Neutrophil (primary cell): Measurements from ENCODE around the gene SAE1.

Experiments used
- H3K27ac ChIP-seq: fragments of 200-600 bp; sonication (generic); 2 replicates; pipeline ENCODE4 v1.5.1; 2016; ENCODE audit warnings: mild to moderate bottlenecking, moderate library complexity
- H3K27me3 ChIP-seq: fragments of 200-600 bp; sonication (generic); 2 replicates; pipeline ENCODE4 v1.6.0; 2016; ENCODE audit warnings: mild to moderate bottlenecking
- H3K36me3 ChIP-seq: fragments of 200-600 bp; sonication (generic); 2 replicates; pipeline ENCODE4 v1.5.1; 2017
- H3K4me1 ChIP-seq, 2 experiments: fragments of 200-600 bp in 1 of 2; sonication (generic) in 1 of 2; 1 replicate in 1 of 2; 2 replicates in 1 of 2; pipeline versions ENCODE4 v1.5.1 to v1.6.1; 2013 to 2016; ENCODE audit warnings: low read depth in 1 of 2, low read length in 1 of 2, mild to moderate bottlenecking in 1 of 2, moderate library complexity in 1 of 2; ENCODE audit not compliant: control insufficient read depth in 1 of 2, insufficient read depth in 1 of 2
- H3K4me3 ChIP-seq, 2 experiments: fragments of 200-600 bp in 1 of 2; sonication (generic) in 1 of 2; 1 replicate in 1 of 2; 2 replicates in 1 of 2; pipeline ENCODE4 v1.5.1; 2013 to 2016; ENCODE audit warnings: low read depth in 1 of 2, low read length in 1 of 2, mild to moderate bottlenecking in 1 of 2, moderate library complexity in 1 of 2
- H3K9me3 ChIP-seq: fragments of 200-600 bp; sonication (generic); 2 replicates; pipeline ENCODE4 v1.5.1; 2016
- CTCF ChIP-seq: fragments of 200-600 bp; sonication (generic); IDR thresholded peaks from 2 replicates; pipeline ENCODE4 v1.5.1; 2016; ENCODE audit warnings: antibody characterized with exemption

Gene SAE1

GRCh38 chr19:47152632-47153031 is 22.0 kb downstream of the SAE1 start:
- no peak for TF ChIP-seq CTCF
- Histone ChIP-seq H3K36me3 (peaks cover 32% of the 10 kb centered on the region), H3K27ac (no peak overlapping the region), H3K27me3 (no peaks in the 10 kb centered on the region), H3K4me1 (peaks cover 14 to 15% of the 10 kb centered on the region in 2 experiments), H3K4me3 (no peak overlapping the region), H3K9me3 (no peaks in the 10 kb centered on the region)

GRCh38 chr19:47153266-47153665 is 22.6 kb downstream of the SAE1 start:
- no peak for TF ChIP-seq CTCF
- H3K36me3 ChIP-seq = peaks cover 32% of the 10 kb centered on the region
- H3K27ac ChIP-seq = no peak overlapping the region
- no peaks in the 10 kb centered on the region for H3K27me3 ChIP-seq
- H3K9me3 ChIP-seq = no peaks in the 10 kb centered on the region
- no peak overlapping the region for H3K4me3 ChIP-seq
- H3K4me1 ChIP-seq = peaks cover 20 to 22% of the 10 kb centered on the region in 2 experiments

- Histone ChIP-seq H3K27me3 (no peaks in the 10 kb centered on the region), H3K27ac (no peak overlapping the region), H3K4me1 (peaks cover 25 to 27% of the 10 kb centered on the region in 2 experiments), H3K9me3 (no peaks in the 10 kb centered on the region), H3K36me3 (peaks cover 31% of the 10 kb centered on the region), H3K4me3 (no peak overlapping the region)
- no peak for TF ChIP-seq CTCF
Measured at GRCh38 chr19:47155148-47155547, 24.5 kb downstream of the SAE1 start.

GRCh38 chr19:47156861-47157430 is 26.3 kb downstream of the SAE1 start:
- peaks cover 16% of the 10 kb centered on the region for H3K36me3 ChIP-seq
- no peaks in the 10 kb centered on the region for H3K27me3 ChIP-seq
- no peak for TF ChIP-seq CTCF
- H3K4me1 ChIP-seq = peaks cover 25 to 27% of the 10 kb centered on the region in 2 experiments
- peak overlapping the region; percentile 27 to 42 for H3K4me3 ChIP-seq
- peak overlapping the region; percentile 84 for H3K27ac ChIP-seq
- H3K9me3 ChIP-seq = no peaks in the 10 kb centered on the region

GRCh38 chr19:47157431-47158321 is 27.0 kb downstream of the SAE1 start:
- H3K4me3 ChIP-seq = peak overlapping the region; percentile 3 to 42
- peaks cover 25 to 27% of the 10 kb centered on the region in 2 experiments for H3K4me1 ChIP-seq
- no peaks in the 10 kb centered on the region for H3K9me3 ChIP-seq
- H3K36me3 ChIP-seq = peaks cover 12% of the 10 kb centered on the region
- peak overlapping the region; percentile 84 for H3K27ac ChIP-seq
- no peaks in the 10 kb centered on the region for H3K27me3 ChIP-seq
- no peak for TF ChIP-seq CTCF
